SJSA1 (cell line): ENCODE data around the gene PLTP. TPM values are rescaled to one million over a fixed set of nuclear protein-coding genes. Genes with fewer than 3 reads are reported as not detected.
"Not testable (repeated sequence)": the region's sequence is repeated elsewhere in the genome, so short reads cannot be mapped to it uniquely, and the experiment has no call there.

Source experiments
- DNase-seq, 2 experiments: peaks; one replicate each; pipeline ENCODE4 v3.0.0-alpha.2; 2015 to 2020; ENCODE audit warnings: low spot score in 2 of 2, low read depth in 1 of 2
- H3K27ac ChIP-seq: fragments of 250-450 bp; sonication (Bioruptor Pico); 2 replicates; pipeline ENCODE4 v1.5.1; 2020; ENCODE audit warnings: mild to moderate bottlenecking, moderate library complexity
- H3K27me3 ChIP-seq: fragments of 250-450 bp; sonication (Bioruptor Pico); replicated peaks from 2 replicates; pipeline ENCODE4 v1.5.1; 2020; ENCODE audit warnings: mild to moderate bottlenecking, moderate library complexity
- H3K36me3 ChIP-seq: fragments of 250-450 bp; sonication (Bioruptor Pico); 2 replicates; pipeline ENCODE4 v1.5.1; 2020; ENCODE audit warnings: mild to moderate bottlenecking
- H3K4me1 ChIP-seq: fragments of 250-450 bp; sonication (Bioruptor Pico); replicated peaks from 2 replicates; pipeline ENCODE4 v1.6.1; 2021; ENCODE audit warnings: mild to moderate bottlenecking
- H3K4me3 ChIP-seq: fragments of 250-450 bp; sonication (Bioruptor Pico); 2 replicates; pipeline ENCODE4 v1.5.1; 2020; ENCODE audit warnings: mild to moderate bottlenecking
- H3K9me3 ChIP-seq: fragments of 250-450 bp; sonication (Bioruptor Pico); replicated peaks from 2 replicates; pipeline ENCODE4 v1.5.1; 2020; ENCODE audit warnings: mild to moderate bottlenecking
- total RNA-seq: library from RNA; depleted of rRNA; stranded (reverse); fragments of >200 nt; shearing (Covaris generic); gene quantifications from 2 replicates; pipeline ENCODE4 v1.2.3, GENCODE V29; 2014

The PLTP gene
- total RNA-seq, 1 experiment from 2014 or later = 6.6 TPM

DNA sequence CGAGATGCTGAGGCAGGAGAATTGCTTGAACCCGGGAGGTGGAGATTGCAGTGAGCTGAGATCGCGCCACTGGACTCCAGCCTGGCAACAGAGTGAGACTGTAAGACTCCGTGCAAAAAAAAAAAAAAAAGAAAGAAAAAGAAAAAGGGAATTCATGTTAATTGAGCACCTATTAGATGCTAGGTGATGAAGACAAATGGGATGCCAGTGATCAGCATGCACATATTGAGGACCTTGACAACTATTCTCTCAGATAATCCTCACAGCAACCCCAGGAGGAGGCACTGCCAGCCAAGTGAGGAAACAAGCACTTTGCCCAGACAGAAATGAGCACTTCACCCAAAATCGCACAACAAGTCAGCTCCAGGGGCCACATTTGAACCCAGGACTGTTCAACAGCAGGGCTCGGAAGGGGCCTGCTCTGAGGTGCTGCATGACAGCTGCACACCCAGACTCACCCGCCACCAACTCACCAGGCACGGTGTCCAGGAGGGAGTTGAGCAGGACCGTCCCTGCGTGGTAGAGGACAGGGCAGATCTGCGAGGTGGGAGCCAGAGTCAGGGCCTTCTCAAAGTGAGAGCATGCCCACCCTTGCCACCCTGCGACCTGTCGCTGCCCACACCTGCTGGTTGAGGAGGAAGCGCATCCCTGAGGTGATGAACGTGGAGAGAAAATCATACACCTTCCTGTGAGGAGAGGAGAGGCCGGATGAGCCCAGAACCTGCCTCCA, 4.6 kb downstream of the PLTP start:
- DNase-seq = no peak
- H3K36me3 ChIP-seq = no peaks in the 10 kb centered on the region

DNA sequence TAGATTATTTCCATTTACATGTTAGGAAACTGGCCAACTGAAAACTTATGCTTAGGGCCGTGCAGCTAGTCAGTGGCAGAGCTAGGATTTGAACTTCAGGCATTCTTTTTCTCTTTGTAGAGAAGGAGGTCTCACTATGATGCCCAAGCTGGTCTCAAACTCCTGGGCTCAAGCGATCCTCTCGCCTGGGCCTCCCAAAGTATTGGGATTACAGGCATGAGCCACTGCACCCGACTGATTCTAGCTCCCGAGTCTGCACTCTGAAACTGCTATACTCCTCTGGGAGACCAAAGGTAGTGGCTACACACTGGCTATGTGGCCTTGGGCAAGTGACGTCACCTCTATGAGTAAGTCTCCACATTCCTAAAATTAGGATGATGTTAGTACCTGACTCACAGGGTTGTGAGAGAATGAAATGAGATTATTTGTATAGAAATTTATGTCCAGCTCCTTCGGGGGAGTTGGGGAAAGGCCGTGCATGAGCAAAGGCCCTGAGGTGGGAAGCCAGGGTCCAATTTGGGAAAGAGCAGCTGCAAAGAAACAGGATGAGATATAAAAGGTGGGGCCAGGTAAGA, 6.4 kb downstream of the PLTP start:
- no peaks in the 10 kb centered on the region for H3K36me3 ChIP-seq
- no peaks in the 10 kb centered on the region for H3K27me3 ChIP-seq
- no peak overlapping the region for H3K27ac ChIP-seq
- DNase-seq = peak; percentile 33 to 64
- no peak overlapping the region for H3K4me3 ChIP-seq
- H3K4me1 ChIP-seq = peaks cover 9% of the 10 kb centered on the region
- H3K9me3 ChIP-seq = no peaks in the 10 kb centered on the region

More for the DNA sequence above, 4.6 kb downstream of the PLTP start:
- Histone ChIP-seq H3K9me3 (no peaks in the 10 kb centered on the region), H3K4me1 (peaks cover 22% of the 10 kb centered on the region), H3K27ac (no peak overlapping the region), H3K27me3 (no peaks in the 10 kb centered on the region), H3K4me3 (no peak overlapping the region)

DNA sequence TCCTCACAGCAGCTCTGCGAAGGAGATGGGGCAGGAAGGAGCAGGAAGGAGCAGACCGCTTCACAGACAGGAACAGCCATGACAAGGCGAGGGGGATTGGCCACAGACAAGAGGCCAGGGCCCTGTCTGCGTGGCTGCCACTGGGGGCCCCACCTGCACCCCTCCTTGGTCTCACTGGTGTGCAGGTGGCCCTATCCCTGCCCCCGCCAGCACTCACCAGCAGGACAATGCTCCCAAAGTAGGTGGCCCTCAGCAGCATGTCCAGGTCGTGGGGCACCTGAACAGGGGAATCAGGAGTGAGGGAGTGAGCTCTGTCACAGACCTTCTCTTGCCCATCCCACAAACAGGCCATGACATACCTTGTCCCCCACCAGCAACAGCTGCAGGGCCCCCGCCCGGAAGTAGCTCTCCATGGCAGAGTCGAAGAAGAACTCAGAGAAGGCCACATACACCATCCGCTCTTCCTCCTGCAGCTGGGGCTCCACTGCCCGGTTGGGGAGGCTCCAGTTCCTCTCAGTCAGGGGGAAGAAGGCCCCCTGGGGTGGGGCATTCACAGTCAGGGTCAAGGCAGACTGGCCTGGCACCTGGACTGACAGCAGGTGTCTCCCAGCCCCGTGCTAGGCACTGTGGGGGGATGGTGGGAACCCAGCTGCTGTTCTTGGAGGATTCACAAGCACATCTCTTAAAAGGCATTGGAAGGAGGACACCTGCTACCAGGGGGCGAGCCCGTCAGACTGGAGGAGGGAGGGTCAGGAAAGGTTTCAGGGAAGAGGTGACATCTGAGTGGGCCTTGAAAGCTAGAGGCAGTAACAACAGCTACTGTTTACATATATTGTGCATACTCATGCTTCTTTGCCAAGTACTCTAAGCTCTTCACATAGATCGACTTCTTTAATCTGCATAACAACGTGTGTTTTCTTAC, 7.1 kb downstream of the PLTP start:
- Histone ChIP-seq H3K4me3 (no peak overlapping the region), H3K36me3 (no peaks in the 10 kb centered on the region), H3K27me3 (no peaks in the 10 kb centered on the region), H3K4me1 (peaks cover 9% of the 10 kb centered on the region), H3K9me3 (no peaks in the 10 kb centered on the region), H3K27ac (no peak overlapping the region)
- DNase-seq = no peak

DNA sequence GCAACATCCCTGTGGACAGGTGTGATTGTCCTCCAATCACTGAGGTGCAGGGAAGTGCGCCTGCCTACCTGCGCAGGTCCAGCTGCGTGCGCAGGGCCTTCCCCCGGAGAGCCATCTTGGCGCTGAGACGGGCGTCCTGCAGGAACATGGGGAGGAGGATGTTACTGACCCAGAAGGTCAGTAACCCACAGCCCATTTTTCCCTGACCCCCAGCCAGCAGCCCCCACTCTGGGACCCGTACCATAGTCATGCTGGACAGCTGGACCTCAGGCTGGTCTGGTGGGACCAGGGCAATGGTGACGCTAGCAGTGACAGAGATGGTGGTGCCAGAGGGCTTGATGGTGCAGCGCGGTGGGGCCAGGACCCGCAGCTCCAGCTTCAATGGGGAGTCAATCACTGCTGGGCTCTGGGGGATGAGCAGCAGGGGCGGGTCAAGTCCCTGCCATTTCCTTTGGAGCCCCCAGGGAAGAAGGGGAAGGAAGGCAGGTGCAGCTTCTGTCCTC, 9.7 kb downstream of the PLTP start:
- H3K4me3 ChIP-seq = no peak overlapping the region
- peaks cover 7% of the 10 kb centered on the region for H3K36me3 ChIP-seq
- no peaks in the 10 kb centered on the region for H3K27me3 ChIP-seq
- DNase-seq = no peak
- H3K27ac ChIP-seq = no peak overlapping the region
- H3K9me3 ChIP-seq = no peaks in the 10 kb centered on the region
- peaks cover 9% of the 10 kb centered on the region for H3K4me1 ChIP-seq

DNA sequence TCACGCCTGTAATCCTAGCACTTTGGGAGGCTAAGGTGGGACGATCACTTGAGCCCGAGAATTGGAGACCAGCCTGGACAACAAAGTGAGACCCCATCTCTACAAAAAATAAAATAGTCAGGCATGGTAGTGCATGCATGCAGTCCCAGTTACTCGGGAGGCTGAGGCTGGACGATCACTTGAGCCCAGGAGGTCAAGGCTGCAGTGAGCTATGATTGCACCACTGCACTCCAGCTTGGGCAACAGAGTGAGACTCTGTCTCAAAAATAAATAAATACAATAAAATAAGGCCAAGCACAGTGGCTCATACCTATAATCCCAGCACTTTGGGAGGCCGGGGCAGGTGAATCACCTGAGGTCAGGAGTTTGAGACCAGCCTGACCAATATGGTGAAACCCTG, 10.6 kb downstream of the PLTP start:
- peaks cover 15% of the 10 kb centered on the region for H3K36me3 ChIP-seq

DNA sequence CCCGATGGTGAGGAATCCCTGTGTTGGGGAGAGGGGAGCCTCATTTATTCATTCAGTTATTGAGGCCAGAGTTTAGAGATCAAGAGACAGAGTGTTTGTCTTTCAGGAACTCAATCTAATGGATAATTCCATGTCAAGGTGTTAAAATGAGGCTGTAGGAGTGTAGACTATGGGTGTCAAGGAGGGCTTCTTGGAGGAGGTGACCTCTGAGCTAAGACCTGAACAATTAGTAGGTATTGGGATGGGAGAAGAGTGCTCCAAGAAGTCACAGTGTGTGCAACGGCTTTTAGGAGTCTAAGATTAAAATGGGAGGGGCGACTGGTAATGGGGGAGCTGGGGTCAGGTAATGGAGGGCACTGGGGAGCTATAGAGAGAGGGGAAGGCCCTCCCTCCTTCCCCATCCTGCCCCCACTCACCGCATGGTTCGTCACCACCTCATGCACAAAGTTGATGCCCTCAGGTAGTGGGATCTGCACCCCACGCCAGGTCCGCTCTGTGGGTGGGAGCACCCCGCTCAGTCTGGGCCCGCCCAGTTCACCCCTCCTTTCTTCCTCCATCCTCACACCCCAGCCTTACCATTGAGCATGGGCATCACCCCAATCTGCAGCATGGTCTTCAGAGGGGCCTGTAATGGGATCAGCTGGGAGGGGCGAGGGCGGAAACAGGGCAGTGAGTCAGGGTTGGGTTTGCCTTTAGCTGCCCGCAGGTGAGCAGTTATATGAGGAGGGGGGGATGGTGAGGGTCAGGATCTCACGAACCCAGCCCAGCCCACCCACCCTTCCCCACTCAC, 12.7 kb downstream of the PLTP start:
- DNase-seq = no peak

More for the DNA sequence above, 10.6 kb downstream of the PLTP start:
- not testable (repeated sequence) for DNase-seq, H3K4me1 ChIP-seq, H3K9me3 ChIP-seq, H3K27ac ChIP-seq, H3K4me3 ChIP-seq, H3K27me3 ChIP-seq

DNA sequence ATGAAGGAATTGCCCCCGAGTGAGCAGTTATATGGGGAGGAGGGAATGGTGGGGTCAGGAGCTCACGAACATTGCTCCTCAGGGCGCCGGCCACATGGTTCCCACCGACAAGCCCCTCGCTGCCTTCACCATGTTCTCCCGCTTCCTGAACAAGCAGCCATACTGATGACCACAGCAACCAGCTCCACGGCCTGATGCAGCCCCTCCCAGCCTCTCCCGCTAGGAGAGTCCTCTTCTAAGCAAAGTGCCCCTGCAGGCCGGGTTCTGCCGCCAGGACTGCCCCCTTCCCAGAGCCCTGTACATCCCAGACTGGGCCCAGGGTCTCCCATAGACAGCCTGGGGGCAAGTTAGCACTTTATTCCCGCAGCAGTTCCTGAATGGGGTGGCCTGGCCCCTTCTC, 13.7 kb downstream of the PLTP start:
- no peak for DNase-seq
- Histone ChIP-seq H3K4me1 (no peaks in the 10 kb centered on the region), H3K4me3 (no peak overlapping the region), H3K27ac (no peak overlapping the region), H3K36me3 (peaks cover 34% of the 10 kb centered on the region), H3K27me3 (no peaks in the 10 kb centered on the region), H3K9me3 (no peaks in the 10 kb centered on the region)

More for the DNA sequence above, 12.7 kb downstream of the PLTP start:
- Histone ChIP-seq H3K4me3 (no peak overlapping the region), H3K4me1 (no peaks in the 10 kb centered on the region), H3K36me3 (peaks cover 26% of the 10 kb centered on the region), H3K9me3 (no peaks in the 10 kb centered on the region), H3K27ac (no peak overlapping the region), H3K27me3 (no peaks in the 10 kb centered on the region)

DNA sequence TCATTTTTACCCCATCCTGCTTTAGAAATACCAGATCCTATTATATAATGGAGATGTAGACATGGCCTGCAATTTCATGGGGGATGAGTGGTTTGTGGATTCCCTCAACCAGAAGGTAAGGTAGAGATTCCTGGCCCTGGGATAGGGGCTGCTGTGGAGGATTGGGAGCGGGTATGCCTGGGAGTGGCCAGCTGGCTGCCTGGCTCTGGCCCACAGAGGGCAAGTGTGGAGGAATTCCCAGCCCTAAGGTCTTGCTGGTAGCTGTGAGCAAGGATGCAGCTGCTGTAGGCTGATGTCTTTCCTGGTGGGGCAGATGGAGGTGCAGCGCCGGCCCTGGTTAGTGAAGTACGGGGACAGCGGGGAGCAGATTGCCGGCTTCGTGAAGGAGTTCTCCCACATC, 14.3 kb downstream of the PLTP start:
- Histone ChIP-seq H3K27me3 (no peaks in the 10 kb centered on the region), H3K27ac (no peak overlapping the region), H3K4me3 (no peak overlapping the region), H3K9me3 (no peaks in the 10 kb centered on the region), H3K4me1 (no peaks in the 10 kb centered on the region), H3K36me3 (peaks cover 38% of the 10 kb centered on the region)
- DNase-seq = no peak

DNA sequence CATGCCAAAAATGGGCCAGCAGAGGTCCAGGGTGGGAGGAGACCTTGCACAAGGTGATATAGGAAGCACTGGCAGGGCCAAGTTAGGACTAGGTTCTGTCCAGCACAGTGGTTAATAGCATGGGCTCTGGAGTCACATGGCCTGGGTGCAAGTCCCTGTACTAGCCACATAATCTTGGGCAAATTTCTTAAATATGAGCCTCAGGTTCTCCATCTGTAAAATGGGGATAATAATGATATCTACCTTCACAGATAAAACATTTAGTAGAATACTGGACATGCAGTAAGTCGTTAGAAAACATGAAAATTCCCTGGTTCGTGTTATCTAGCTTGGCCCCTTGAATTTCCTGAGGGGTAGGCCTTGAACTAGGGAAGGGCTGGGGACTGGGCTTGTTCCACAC, 14.7 kb downstream of the PLTP start:
- Histone ChIP-seq H3K36me3 (peaks cover 41% of the 10 kb centered on the region), H3K27me3 (no peaks in the 10 kb centered on the region), H3K4me3 (no peak overlapping the region), H3K9me3 (no peaks in the 10 kb centered on the region), H3K4me1 (peaks cover 2% of the 10 kb centered on the region), H3K27ac (no peak overlapping the region)
- no peak for DNase-seq

DNA sequence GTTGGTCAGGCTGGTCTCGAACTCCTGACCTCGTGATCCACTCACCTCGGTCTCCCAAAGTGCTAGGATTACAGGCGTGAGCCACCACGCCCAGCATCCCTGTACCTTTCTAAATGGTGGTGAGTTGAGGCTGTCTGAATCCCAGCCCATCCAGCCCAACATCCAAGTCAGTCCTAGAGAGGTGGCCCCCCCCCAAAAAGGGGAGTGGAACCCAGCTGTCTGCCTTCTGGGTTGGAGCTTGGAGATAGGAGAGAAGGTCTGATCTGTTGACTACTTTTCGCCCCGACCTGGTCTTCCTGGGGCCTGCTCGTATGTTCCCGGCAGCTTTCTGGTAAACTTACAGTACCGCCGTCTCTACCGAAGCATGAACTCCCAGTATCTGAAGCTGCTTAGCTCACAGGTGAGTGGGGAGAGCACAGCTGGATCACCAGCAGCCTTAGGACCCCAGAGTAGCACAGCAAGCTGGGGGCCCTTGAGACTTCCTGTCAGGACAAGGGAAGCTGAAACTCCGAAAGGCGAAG, 15.3 kb downstream of the PLTP start:
- H3K4me1 ChIP-seq = peaks cover 8% of the 10 kb centered on the region
- H3K27ac ChIP-seq = no peak overlapping the region
- DNase-seq = no peak
- no peaks in the 10 kb centered on the region for H3K9me3 ChIP-seq
- H3K27me3 ChIP-seq = no peaks in the 10 kb centered on the region
- no peak overlapping the region for H3K4me3 ChIP-seq
- H3K36me3 ChIP-seq = peaks cover 41% of the 10 kb centered on the region

DNA sequence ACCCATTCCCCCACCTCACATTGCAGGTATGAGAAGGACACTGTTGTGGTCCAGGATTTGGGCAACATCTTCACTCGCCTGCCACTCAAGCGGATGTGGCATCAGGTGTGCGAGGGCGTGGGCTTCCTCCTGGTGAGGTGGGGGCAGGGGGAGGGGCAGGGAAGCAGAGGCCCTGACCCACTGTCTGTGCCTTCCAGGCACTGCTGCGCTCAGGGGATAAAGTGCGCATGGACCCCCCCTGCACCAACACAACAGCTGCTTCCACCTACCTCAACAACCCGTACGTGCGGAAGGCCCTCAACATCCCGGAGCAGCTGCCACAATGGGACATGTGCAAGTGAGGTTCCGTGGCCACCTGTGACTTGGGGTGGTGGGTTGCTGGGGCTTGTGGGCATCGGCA, 17.2 kb downstream of the PLTP start:
- Histone ChIP-seq H3K27me3 (no peaks in the 10 kb centered on the region), H3K4me1 (peaks cover 23% of the 10 kb centered on the region), H3K27ac (no peak overlapping the region), H3K9me3 (no peaks in the 10 kb centered on the region), H3K4me3 (no peak overlapping the region), H3K36me3 (peaks cover 41% of the 10 kb centered on the region)
- DNase-seq = no peak

DNA sequence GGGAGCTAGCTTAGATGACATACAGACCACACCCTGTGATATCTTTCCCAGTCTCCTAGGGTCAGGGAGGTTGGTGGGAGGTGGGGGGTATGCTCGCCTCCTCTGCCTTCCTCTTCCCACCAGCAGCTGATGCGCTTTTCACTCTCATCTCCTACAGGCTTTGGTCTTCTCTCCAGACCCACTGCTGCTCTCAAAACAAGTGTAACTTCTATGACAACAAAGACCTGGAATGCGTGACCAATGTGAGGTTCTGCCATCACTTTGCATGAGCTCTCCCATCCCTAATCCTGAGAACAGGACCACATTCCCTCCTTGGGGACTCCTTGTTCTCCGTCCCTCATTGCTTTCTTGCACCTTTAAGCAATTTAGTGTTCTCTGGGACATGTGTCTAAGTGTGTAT, 18.1 kb downstream of the PLTP start:
- Histone ChIP-seq H3K4me1 (peaks cover 24% of the 10 kb centered on the region), H3K9me3 (no peaks in the 10 kb centered on the region), H3K36me3 (peaks cover 41% of the 10 kb centered on the region), H3K27me3 (no peaks in the 10 kb centered on the region), H3K4me3 (no peak overlapping the region), H3K27ac (no peak overlapping the region)
- no peak for DNase-seq

DNA sequence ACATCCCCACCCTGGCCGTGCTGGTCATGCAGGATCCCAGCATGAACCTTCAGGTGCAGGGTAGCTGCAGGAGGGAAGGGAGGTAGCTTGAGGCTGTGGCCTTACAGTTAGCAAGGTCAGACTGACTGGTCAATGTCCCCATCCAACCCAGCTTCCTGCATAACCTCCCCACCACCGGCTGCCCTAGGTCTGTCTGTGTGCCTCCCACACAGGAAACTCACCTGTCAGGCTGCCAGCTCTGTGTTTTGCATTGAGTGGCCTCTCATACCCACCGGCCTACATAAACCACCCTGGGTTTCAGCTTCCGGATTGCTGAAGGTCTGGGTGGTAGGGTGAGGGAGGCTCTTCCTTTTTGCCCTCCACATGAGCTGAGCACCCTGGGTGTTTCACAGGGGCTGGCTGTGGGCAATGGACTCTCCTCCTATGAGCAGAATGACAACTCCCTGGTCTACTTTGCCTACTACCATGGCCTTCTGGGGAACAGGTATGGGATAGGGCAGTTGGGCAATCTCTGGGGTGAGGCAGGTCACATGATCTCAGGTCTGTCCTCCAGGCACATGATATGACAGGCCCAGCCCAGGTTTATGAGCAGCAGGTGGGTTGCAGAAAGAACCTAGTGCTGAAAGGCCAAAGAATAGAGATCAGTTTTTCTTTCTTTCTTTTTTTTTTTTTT, 19.0 kb downstream of the PLTP start:
- DNase-seq = no peak
- Histone ChIP-seq H3K9me3 (no peaks in the 10 kb centered on the region), H3K27ac (no peak overlapping the region), H3K4me3 (no peak overlapping the region), H3K4me1 (peaks cover 24% of the 10 kb centered on the region), H3K27me3 (no peaks in the 10 kb centered on the region), H3K36me3 (peaks cover 41% of the 10 kb centered on the region)
